ENCODE measurements around the gene LY86. TPM values are rescaled to one million over a fixed set of nuclear protein-coding genes. Genes with fewer than 3 reads are reported as not detected.

Gene LY86
- polyA plus RNA-seq, 1 donor from 2014 or later, result not detected

GRCh38 chr6:6654599-6655575, 66.4 kb downstream of the LY86 start:
- H2AFZ ChIP-seq (ENCODE audit: low read depth, low read length), result no peak overlapping the region
- no peak overlapping the region for H3K4me3 ChIP-seq (ENCODE audit: low read length)
- no peak overlapping the region for H3K27ac ChIP-seq (ENCODE audit: low read length)
- H3F3A ChIP-seq (ENCODE audit: insufficient read depth, low read length, poor library complexity, severe bottlenecking), result no peaks in the 10 kb centered on the region
- H4K20me1 ChIP-seq (ENCODE audit: insufficient read depth), result no peaks in the 10 kb centered on the region
- TF ChIP-seq CTCF (IDR thresholded peaks at IDR 0.05; ENCODE audit: poor library complexity, severe bottlenecking), result no peak
- TF ChIP-seq, protein P1, sequence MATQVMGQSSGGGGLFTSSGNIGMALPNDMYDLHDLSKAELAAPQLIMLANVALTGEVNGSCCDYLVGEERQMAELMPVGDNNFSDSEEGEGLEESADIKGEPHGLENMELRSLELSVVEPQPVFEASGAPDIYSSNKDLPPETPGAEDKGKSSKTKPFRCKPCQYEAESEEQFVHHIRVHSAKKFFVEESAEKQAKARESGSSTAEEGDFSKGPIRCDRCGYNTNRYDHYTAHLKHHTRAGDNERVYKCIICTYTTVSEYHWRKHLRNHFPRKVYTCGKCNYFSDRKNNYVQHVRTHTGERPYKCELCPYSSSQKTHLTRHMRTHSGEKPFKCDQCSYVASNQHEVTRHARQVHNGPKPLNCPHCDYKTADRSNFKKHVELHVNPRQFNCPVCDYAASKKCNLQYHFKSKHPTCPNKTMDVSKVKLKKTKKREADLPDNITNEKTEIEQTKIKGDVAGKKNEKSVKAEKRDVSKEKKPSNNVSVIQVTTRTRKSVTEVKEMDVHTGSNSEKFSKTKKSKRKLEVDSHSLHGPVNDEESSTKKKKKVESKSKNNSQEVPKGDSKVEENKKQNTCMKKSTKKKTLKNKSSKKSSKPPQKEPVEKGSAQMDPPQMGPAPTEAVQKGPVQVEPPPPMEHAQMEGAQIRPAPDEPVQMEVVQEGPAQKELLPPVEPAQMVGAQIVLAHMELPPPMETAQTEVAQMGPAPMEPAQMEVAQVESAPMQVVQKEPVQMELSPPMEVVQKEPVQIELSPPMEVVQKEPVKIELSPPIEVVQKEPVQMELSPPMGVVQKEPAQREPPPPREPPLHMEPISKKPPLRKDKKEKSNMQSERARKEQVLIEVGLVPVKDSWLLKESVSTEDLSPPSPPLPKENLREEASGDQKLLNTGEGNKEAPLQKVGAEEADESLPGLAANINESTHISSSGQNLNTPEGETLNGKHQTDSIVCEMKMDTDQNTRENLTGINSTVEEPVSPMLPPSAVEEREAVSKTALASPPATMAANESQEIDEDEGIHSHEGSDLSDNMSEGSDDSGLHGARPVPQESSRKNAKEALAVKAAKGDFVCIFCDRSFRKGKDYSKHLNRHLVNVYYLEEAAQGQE (IDR thresholded peaks at IDR 0.05; ENCODE audit: borderline replicate concordance), result no peak
- TF ChIP-seq SMC3 (conservative IDR thresholded peaks at IDR 0.05; ENCODE audit: poor library complexity), result no peak
- no peak for TF ChIP-seq EP300 (conservative IDR thresholded peaks at IDR 0.05; ENCODE audit: poor library complexity, severe bottlenecking)
- TF ChIP-seq MXI1 (conservative IDR thresholded peaks at IDR 0.05; ENCODE audit: poor library complexity, severe bottlenecking), result no peak
- TF ChIP-seq EZH2 (IDR thresholded peaks at IDR 0.05; ENCODE audit: borderline replicate concordance, insufficient read depth, low read length, poor library complexity, severe bottlenecking), result no peak
- TF ChIP-seq TAF1 (IDR thresholded peaks at IDR 0.05; ENCODE audit: low read depth), result no peak
- TF ChIP-seq POLR2AphosphoS5 (IDR thresholded peaks at IDR 0.05), result no peak
- TF ChIP-seq RAD21 (conservative IDR thresholded peaks at IDR 0.05), result no peak
- no peaks in the 10 kb centered on the region for H3K36me3 ChIP-seq (ENCODE audit: insufficient read depth, low read length)
- H3K4me2 ChIP-seq (ENCODE audit: low read length), result no peak overlapping the region
- H3K9me3 ChIP-seq (ENCODE audit: low read length), result no peaks in the 10 kb centered on the region
- no peaks in the 10 kb centered on the region for H3K79me2 ChIP-seq (replicated peaks; ENCODE audit: insufficient read depth, low read length)
- no peaks in the 10 kb centered on the region for H3K9me2 ChIP-seq (ENCODE audit: insufficient read depth, low read length)
- H3K9ac ChIP-seq (ENCODE audit: low read length), result no peak overlapping the region
- no peaks in the 10 kb centered on the region for H3K27me3 ChIP-seq (ENCODE audit: insufficient read depth, low read depth, low read length)

- H3F3A ChIP-seq (ENCODE audit: insufficient read depth, low read length, poor library complexity, severe bottlenecking), result no peaks in the 10 kb centered on the region
These were observed 67.3 kb downstream of the LY86 start for GRCh38 chr6:6655805-6656251.

More at GRCh38 chr6:6655805-6656251, 67.3 kb downstream of the LY86 start:
- Histone ChIP-seq H3K9me3 (ENCODE audit: low read length) (no peaks in the 10 kb centered on the region), H3K9me2 (ENCODE audit: insufficient read depth, low read length) (no peaks in the 10 kb centered on the region), H3K36me3 (ENCODE audit: insufficient read depth, low read length) (no peaks in the 10 kb centered on the region), H3K27me3 (ENCODE audit: insufficient read depth, low read depth, low read length) (no peaks in the 10 kb centered on the region), H3K4me2 (ENCODE audit: low read length) (no peak overlapping the region), H3K79me2 (replicated peaks; ENCODE audit: insufficient read depth, low read length) (no peaks in the 10 kb centered on the region), H3K27ac (ENCODE audit: low read length) (no peak overlapping the region), H3K4me3 (ENCODE audit: low read length) (no peak overlapping the region), H3K9ac (ENCODE audit: low read length) (no peak overlapping the region), H4K20me1 (ENCODE audit: insufficient read depth) (no peaks in the 10 kb centered on the region), H2AFZ (ENCODE audit: low read depth, low read length) (no peak overlapping the region)
- TF ChIP-seq, protein P1 (IDR thresholded peaks at IDR 0.05; ENCODE audit: borderline replicate concordance), result no peak
- TF ChIP-seq CTCF (IDR thresholded peaks at IDR 0.05; ENCODE audit: poor library complexity, severe bottlenecking), result no peak
- TF ChIP-seq TAF1 (IDR thresholded peaks at IDR 0.05; ENCODE audit: low read depth), result no peak
- TF ChIP-seq SMC3 (conservative IDR thresholded peaks at IDR 0.05; ENCODE audit: poor library complexity), result no peak
- no peak for TF ChIP-seq MXI1 (conservative IDR thresholded peaks at IDR 0.05; ENCODE audit: poor library complexity, severe bottlenecking)
- no peak for TF ChIP-seq POLR2AphosphoS5 (IDR thresholded peaks at IDR 0.05)
- TF ChIP-seq EP300 (conservative IDR thresholded peaks at IDR 0.05; ENCODE audit: poor library complexity, severe bottlenecking), result no peak
- no peak for TF ChIP-seq RAD21 (conservative IDR thresholded peaks at IDR 0.05)
- no peak for TF ChIP-seq EZH2 (IDR thresholded peaks at IDR 0.05; ENCODE audit: borderline replicate concordance, insufficient read depth, low read length, poor library complexity, severe bottlenecking)

All from neural cell (in vitro differentiated cells).